Measurements from ENCODE around the gene ELF2.
"Not testable (repeated sequence)": the region's sequence is repeated elsewhere in the genome, so short reads cannot be mapped to it uniquely, and the experiment has no call there.

Gene ELF2

GRCh38 chr4:139184129-139184528, 7.1 kb upstream of the ELF2 start:
- DNase-seq (ENCODE audit: low read depth), result peak; percentile 36

DNA sequence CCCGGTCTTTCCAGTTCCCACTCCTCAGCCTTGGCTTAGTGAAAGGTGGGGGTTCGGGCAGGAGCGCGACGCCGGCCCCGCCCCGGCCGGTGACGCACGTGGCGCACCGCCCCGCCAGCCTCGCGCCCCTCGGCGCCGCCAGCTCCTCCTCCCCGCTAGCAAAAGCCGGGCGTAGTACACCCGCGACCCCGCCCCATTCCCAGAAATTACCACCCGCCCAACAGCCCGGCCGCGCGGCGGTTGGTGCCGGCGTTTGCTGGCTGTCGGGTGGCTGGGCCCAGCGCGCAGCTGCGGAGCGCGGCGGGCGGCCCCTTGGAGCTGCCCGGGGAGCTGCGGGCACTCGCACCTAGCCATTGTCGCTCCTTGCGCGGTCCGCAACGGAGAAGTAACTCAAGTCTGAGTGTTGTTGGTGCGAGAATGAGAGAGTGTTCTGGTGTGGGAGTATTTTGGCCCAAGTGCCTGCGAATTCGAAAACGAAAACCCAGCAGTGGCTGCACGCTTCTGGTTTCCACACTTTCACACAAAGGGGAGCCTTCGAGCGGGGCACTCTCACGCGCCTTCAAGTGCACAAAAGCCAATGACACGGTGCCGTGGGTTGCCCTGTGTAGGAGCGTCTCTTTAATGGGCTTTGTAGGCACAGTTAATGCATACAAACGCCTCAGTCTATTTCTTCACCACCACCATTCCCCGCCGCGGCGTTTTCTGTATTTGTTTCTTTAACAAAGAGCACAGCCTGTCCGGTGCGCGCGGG, 1.0 kb upstream of the ELF2 start:
- DNase-seq (ENCODE audit: low read depth), result peak; percentile 87

GRCh38 chr4:139176302-139177048, 543 bp downstream of the ELF2 start:
- DNase-seq (ENCODE audit: low read depth), result peak; percentile 65

DNA sequence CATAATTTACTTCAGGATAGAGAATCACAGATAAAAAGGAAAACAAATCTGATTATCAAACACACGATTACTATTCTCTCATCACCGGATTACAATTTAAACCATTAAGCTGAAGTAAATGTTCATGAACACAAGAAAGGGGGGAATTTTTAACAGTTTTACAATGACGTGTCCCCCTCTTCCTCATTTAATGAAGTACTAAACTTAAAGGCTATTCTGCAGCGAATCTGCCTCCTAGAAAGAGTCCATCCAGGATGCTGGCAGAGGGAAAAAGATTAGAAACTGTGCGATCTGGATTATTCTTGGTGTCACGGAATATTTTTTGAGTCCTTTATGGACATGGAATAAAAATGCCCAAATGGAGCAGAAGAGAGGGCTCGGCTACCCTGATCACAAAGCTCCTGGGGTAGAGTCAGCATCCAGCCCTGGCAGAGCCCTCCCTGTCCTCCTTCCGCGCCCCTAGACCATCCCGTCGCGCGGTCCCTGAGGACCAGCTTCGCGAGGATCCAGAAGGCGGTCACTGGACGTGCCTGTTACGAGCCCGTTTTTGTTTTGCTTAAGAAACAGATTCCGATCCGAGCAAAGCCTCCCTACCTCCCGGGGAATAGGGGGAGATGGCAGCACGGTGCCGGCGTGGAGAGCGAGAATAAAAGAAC, 1.2 kb downstream of the ELF2 start:
- DNase-seq (ENCODE audit: low read depth), result no peak

DNA sequence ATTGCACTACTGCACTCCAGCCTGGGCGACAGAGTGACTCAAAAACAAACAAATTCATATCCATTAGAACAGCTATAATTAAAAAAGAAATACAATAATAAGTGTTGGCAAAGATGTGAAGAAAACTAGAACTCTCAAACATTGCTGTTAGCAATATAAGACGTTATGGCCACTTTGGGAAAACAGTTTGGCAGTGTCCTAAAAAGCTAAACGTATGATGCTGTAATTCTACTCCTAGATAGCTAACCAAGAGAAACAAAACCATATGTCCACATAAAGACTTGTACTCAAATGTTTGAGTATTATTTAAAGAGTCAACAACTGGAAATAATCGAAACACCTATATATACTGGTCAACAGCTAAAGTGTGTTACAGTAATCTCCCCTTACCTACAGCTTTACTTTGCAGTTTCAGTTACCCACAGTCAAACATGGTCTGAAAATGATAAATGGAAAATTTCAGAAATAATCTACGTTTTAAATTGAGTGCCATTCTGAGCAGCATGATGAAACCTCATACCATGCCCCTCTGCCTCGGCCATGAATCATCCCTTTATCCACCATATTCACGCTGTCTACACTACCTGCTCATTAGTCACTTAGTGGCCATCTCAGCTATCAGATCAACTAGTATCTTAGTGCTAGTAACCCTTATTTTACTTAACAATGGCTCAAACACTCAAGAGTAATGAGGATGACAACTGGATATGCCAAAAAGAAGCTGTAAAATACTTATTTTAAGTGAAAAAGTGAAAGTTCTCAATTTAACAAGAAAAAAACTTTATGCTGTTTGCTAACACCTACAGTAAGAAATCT, 4.9 kb downstream of the ELF2 start:
- peak; percentile 59 for DNase-seq (ENCODE audit: low read depth)

DNA sequence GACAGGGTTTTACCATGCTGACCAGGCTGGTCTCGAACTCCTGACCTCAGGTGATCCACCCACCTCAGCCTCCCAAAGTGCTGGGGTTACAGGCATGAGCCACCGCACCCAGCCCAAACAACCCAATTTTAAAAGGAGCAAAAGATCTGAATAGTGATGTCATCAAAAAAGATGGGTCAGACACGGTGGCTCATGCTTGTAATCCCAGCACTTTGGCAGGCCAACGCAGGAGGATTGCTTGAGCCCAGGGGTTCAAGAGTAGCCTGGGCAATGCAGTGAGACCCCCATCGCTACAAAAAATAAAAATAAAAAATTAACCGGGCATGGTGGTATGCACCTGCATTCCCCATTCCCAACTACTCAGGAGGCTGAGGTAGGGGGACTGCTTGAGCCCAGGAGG, 6.1 kb downstream of the ELF2 start:
- no peak for DNase-seq (ENCODE audit: low read depth)

DNA sequence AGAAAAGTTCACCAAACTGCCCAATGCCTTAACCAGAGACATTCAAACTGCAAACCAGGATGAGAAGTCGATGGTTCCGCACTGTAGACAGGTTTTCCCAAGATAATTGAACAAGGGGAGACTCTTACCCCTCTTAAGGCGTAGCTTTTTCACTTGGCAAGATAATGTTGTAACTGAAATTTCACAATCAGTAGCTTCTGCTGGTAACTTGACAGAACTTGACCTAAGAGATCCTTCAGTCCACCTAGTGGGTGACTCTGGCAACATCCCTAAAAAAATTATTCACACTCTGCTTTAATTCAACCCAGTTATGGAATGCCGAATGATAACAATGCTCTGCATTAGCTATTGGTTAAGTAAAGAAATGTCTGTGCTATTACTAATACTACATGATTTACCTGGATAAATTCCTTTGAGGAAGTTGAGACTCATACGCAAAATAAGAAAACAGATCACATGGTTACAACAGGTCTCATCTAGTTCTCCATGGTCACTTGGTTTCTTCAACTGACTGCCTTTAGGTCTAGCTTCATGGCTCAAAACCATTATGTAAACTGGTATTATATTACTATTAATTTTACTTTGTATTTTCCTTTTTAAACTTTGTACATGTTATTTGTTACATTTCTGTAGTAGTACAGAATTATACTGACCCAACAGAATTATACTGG, 9.1 kb downstream of the ELF2 start:
- no peak for DNase-seq (ENCODE audit: low read depth)

DNA sequence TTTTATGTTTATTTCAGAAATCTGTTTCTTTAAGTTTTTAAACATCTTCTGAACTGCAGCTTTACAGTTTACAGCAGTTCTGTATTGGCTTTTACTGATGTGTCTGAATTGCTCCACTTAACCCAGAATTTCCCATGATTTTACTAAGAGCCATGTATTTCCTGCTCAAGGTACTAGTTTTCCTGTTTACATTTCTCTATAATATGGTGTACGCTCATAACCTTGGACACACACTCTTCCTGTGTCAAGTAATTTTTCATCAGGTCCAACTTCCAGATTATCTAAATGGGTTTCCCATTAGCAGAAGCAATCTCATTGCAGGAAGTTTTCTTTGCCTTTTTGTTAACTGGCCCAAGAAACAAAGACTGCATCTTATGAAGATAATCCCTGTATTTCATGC, 12.3 kb downstream of the ELF2 start:
- DNase-seq (ENCODE audit: low read depth), result no peak

GRCh38 chr4:139163806-139164206, 13.2 kb downstream of the ELF2 start:
- DNase-seq (ENCODE audit: low read depth), result no peak

DNA sequence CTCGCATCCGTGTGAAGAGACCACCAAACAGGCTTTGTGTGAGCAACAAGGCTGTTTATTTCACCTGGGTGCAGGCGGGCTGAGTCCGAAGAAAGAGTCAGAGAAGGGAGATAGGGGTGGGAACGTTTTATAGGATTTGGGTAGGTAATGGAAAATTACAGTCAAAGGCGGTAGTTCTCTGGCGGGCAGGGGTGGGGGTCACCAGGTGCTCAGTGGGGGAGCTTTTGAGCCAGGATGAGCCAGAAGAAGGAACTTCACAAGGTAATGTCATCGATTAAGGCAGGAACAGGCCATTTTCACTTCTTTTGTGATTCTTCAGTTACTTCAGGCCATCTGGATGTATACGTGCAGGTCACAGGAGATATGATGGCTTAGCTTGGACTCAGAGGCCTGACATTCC, 19.0 kb downstream of the ELF2 start:
- DNase-seq (ENCODE audit: low read depth), result not testable (repeated sequence)

DNA sequence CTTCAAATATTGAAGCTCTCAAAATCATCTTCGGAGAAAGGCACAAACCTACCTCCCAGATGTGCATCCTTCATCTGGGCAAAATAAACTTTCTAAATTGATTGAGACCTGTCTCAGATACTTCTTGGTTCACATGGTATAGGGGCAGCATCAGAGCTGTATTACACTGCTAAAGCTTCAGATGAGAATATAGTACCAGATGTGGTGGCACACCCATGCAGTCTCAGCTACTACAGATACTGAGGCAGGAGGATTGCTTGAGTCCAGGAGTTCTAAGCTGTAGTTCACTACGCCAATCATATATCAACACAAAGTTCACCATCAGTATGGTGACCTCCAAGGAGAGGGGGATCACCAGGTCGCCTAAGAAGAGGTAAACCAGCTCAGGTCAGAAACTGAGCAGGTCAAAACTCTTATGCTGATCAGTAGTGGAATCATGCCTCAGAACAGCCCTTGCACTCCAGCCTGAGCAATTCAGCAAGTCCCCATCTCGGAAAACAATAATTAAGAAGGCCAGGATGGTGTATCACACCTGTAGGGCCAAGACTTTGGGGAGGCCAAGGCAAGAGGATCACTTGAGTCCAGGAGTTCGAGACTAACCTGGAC, 22.0 kb downstream of the ELF2 start:
- no peak for DNase-seq (ENCODE audit: low read depth)

GRCh38 chr4:139154538-139154937, 22.5 kb downstream of the ELF2 start:
- DNase-seq (ENCODE audit: low read depth), result no peak

- no peak for DNase-seq (ENCODE audit: low read depth)
Measured at GRCh38 chr4:139154134-139154421, 22.9 kb downstream of the ELF2 start.

DNA sequence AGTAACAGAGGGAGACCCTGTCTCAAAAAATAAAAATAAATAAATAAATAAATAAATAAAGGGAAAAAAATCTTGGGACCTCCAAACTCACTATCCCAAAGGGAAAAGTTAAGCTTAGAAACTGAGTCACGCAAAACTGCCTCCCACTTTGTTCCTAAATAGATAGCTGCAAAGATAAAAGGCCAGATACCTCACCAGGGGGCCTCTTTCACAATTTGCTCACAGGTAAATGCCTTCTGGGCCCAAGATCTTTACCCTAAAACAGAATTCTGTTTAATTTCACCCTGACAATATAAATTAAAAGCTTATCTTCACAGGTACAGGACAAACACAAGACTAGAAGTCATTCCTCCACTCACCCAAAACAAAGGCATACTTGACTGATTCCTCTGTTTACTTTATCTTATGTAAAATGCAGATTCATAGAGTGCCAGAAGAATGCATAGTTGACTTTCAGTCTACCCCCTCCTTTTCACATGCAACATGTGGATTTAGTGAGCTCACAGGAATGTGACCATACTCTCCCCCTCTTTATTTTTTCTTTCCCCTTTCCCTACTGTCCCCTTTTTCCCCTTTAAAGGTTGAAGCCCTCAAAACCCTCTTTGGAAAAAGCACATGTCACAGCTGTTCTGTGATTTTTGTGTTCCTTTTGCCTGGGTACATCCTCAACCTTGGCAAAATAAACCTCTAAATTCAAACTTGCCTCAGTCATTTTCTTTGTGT, 23.4 kb downstream of the ELF2 start:
- no peak for DNase-seq (ENCODE audit: low read depth)

GRCh38 chr4:139152249-139152648, 24.8 kb downstream of the ELF2 start:
- DNase-seq (ENCODE audit: low read depth), result no peak

DNA sequence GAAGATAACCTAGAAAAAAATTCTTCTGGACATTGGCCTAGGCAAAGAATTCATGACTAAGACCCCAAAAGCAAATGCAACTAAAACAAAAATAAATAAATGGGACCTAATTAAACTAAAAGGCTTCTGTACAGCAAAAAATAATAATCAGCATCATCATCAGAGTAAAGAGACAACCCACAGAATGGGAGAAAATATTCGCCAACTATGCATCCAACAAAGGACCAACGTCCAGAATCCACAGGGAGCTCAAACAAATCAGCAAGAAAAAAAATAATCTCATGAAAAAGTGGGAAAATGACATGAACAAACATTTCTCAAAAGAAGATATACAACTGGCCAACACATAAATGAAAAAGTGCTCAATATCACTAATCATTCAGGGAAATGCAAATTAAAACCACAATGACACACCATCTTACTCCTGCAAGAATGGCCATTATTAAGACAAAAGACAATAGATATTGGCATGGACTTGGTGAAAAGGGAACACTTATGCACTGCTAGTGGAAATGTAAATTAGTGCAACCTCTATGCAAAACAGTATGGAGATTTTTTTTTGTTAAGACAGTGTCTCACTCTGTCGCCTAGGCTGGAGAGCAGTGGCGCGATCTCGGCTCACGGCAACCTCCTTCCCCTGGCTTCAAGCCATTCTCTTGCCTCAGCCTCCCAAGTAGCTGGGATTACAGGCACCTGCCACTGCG, 29.9 kb downstream of the ELF2 start:
- no peak for DNase-seq (ENCODE audit: low read depth)

GRCh38 chr4:139145552-139145932, 31.5 kb downstream of the ELF2 start:
- DNase-seq (ENCODE audit: low read depth), result no peak

- no peak for DNase-seq (ENCODE audit: low read depth)
Measured at GRCh38 chr4:139144911-139145551, 32.0 kb downstream of the ELF2 start.

DNA sequence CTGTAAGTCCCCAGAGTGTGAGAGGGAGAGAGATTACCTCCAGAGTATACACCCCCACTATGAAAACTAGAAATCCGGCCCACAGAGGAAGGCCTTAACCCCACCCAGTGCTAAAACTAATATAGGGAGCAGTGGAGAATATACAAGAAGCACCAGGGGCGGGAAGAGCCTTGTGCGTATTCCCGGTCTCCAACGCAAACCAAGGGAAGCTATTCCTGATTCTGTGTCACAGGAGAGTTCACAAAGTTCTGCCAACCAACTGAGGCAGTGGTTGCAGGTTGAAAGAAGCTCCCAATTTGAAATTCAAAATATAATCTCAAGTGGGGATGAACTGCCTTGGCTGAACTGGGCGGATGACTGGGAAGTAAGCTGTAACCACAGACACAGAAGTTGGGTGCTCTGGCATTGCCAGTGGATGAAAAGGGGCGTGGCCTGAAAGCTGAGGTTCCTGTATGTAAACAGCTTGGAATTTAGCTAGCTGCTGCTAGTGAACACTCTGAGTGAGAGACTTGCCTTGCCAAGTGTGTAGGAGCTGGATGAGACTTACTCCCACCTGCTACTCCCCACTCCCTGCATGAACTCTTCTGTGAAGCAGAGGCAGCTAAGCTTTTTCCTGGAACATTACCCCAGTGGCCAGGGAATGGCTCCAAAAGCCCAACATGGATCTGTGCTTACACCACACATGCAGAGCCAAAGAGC, 32.7 kb downstream of the ELF2 start:
- DNase-seq (ENCODE audit: low read depth), result peak; percentile 9

All from fibroblast of the conjunctiva (primary cell).